Neuronal stem cell (in vitro differentiated cells): Measurements from ENCODE around the gene LINC01488.
A peak's percentile ranks its signal among the peaks of the same experiment; 100 is the strongest.

ENCODE experiments used
- DNase-seq: peaks from one replicate; pipeline ENCODE4 v3.0.0-alpha.2; 2013; ENCODE audit warnings: low spot score
- H2AFZ ChIP-seq: one replicate; pipeline ENCODE4 v1.6.1; 2013; ENCODE audit warnings: mild to moderate bottlenecking, low read length, inconsistent platforms
- H2AK5ac ChIP-seq: 2 replicates; pipeline ENCODE4 v1.6.1; 2013; ENCODE audit warnings: low read depth, mild to moderate bottlenecking, inconsistent platforms, low read length, moderate library complexity, mixed read lengths
- H2BK120ac ChIP-seq: 2 replicates; pipeline ENCODE4 v1.6.1; 2013; ENCODE audit warnings: low read depth, mild to moderate bottlenecking, inconsistent platforms, low read length, moderate library complexity, mixed read lengths
- H2BK12ac ChIP-seq: one replicate; pipeline ENCODE4 v1.6.1; 2013; ENCODE audit warnings: low read length, inconsistent platforms
- H2BK15ac ChIP-seq: 2 replicates; pipeline ENCODE4 v1.6.1; 2013; ENCODE audit warnings: mild to moderate bottlenecking, low read length, inconsistent platforms, mixed read lengths
- H2BK5ac ChIP-seq: one replicate; pipeline ENCODE4 v1.6.1; 2013; ENCODE audit warnings: inconsistent platforms, mild to moderate bottlenecking, low read length, moderate library complexity
- H3K14ac ChIP-seq: one replicate; pipeline ENCODE4 v1.6.1; 2013; ENCODE audit warnings: low read length, inconsistent platforms
- H3K18ac ChIP-seq: 2 replicates; pipeline ENCODE4 v1.6.1; 2013; ENCODE audit warnings: low read length, inconsistent platforms
- H3K23ac ChIP-seq: 2 replicates; pipeline ENCODE4 v1.6.1; 2013; ENCODE audit warnings: low read depth, mild to moderate bottlenecking, mixed read lengths, low read length, inconsistent platforms; ENCODE audit not compliant: poor library complexity
- H3K27ac ChIP-seq: replicated peaks from 3 replicates; pipeline ENCODE4 v1.5.1; 2013; ENCODE audit warnings: low read length, inconsistent platforms
- H3K27me3 ChIP-seq, 3 experiments: 2 replicates each; pipeline ENCODE4 v1.6.1; 2013; ENCODE audit warnings: low read length in 3 of 3, mild to moderate bottlenecking in 2 of 3, inconsistent platforms in 1 of 3, low read depth in 1 of 3, mixed read lengths in 1 of 3, moderate library complexity in 1 of 3; ENCODE audit not compliant: control insufficient read depth in 3 of 3, insufficient read depth in 3 of 3
- H3K36me3 ChIP-seq, 2 donors: replicated peaks in 1 of 2; 2 replicates each; pipeline ENCODE4 v1.6.1; 2013; ENCODE audit warnings: low read length in 2 of 2; ENCODE audit not compliant: control insufficient read depth in 2 of 2, insufficient read depth in 2 of 2
- H3K4ac ChIP-seq: 2 replicates; pipeline ENCODE4 v1.6.1; 2013; ENCODE audit warnings: inconsistent platforms, mild to moderate bottlenecking, low read length, moderate library complexity
- H3K4me1 ChIP-seq, 2 donors: 1 replicate in 1 of 2; 2 replicates in 1 of 2; pipeline ENCODE4 v1.6.1; 2013; ENCODE audit warnings: low read length in 2 of 2, low read depth in 1 of 2; ENCODE audit not compliant: control insufficient read depth in 2 of 2, insufficient read depth in 1 of 2
- H3K4me2 ChIP-seq: one replicate; pipeline ENCODE4 v1.6.1; 2013; ENCODE audit warnings: mild to moderate bottlenecking, low read length, inconsistent platforms; ENCODE audit not compliant: insufficient read depth, poor library complexity, severe bottlenecking
- H3K4me3 ChIP-seq, 2 donors: 2 replicates each; pipeline ENCODE4 v1.5.1; 2013; ENCODE audit warnings: low read length in 2 of 2, mild to moderate bottlenecking in 2 of 2, inconsistent platforms in 1 of 2, moderate library complexity in 1 of 2
- H3K79me1 ChIP-seq: one replicate; pipeline ENCODE4 v1.6.1; 2013; ENCODE audit warnings: low read depth, mild to moderate bottlenecking, inconsistent platforms, low read length, moderate library complexity
- H3K9ac ChIP-seq: one replicate; pipeline ENCODE4 v1.6.1; 2013; ENCODE audit warnings: mild to moderate bottlenecking, low read depth, low read length, inconsistent platforms; ENCODE audit not compliant: poor library complexity
- H3K9me3 ChIP-seq, 2 donors: replicated peaks in 1 of 2; 2 replicates each; pipeline versions ENCODE3 to v1.6.1; 2013; ENCODE audit warnings: low read length in 2 of 2, mild to moderate bottlenecking in 2 of 2, inconsistent platforms in 1 of 2, low read depth in 1 of 2, mixed read lengths in 1 of 2, moderate library complexity in 1 of 2; ENCODE audit not compliant: control insufficient read depth in 2 of 2, insufficient read depth in 1 of 2
- H4K8ac ChIP-seq: one replicate; pipeline ENCODE4 v1.6.1; 2013; ENCODE audit warnings: low read depth, mild to moderate bottlenecking, inconsistent platforms, low read length, moderate library complexity
- H4K91ac ChIP-seq: one replicate; pipeline ENCODE4 v1.6.1; 2013; ENCODE audit warnings: low read length, low read depth, mild to moderate bottlenecking, inconsistent platforms; ENCODE audit not compliant: poor library complexity
- WGBS, 2 donors: extraction: QIAGEN DNeasy Blood & Tissue Kit; methylation state at CpG; one replicate each; pipeline ENCODE4 v1.1.7; 2013; ENCODE audit warnings: missing lambda C conversion rate in 2 of 2, mixed read lengths in 1 of 2; ENCODE audit not compliant: insufficient read length in 2 of 2, insufficient replicate concordance in 1 of 2; ENCODE audit errors: extremely low coverage in 2 of 2; 5-methylcytosine and 5-hydroxymethylcytosine counted together

The LINC01488 gene

DNA sequence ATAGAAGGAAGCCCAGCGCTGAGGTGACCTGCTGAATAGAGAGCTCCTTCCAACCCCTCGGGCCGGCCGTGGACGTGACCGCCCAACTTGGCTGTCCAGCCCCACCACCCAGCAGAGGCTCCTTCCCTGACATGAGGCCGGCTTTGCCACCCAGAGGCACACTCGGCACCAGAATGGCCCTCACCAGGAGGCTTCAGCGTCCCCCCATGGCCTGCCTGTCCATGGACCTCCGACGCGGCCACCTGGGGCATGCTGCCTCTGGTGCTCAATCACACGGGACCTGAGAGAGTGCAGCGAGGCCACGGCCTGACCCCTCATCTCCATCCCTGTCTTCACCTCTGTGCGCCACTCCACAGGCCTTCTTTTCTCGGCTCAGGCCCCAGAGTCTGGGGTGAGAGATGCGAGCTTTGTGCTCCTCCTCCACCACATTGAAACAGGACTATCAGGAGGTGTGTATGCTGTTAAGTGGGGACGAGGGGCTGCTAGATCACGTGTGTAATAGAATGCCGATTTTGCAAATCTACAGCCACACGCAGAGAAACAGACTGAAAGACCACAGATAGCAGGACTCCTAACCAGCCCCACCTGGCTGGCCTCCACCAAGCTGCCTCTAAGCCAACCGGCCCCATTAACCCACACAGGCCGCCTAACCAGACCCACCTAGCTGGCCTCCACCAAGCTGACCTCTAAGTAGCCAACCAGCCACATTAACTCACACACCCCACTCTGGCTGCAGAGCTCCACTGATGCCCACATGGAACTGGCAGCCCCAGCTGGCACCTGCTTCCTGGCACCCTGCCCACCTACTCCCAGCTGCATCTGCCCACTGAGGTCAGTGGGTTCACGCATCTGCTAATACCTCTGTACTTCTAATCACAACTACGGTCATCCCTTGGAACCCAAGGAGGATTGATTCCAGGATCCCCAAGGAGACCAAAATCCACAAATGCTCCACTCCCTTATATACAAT is 20.7 kb downstream of the LINC01488 start:
- H3K18ac ChIP-seq = peak overlapping the region; percentile 89
- H2AFZ ChIP-seq = no peak overlapping the region
- H3K79me1 ChIP-seq = no peaks in the 10 kb centered on the region
- WGBS, 2 donors = no CpG with 5 or more reads among the region's 26 CpGs
- H2BK120ac ChIP-seq = peak overlapping the region; percentile 38
- no peak for DNase-seq
- peak overlapping the region; percentile 35 for H4K91ac ChIP-seq
- H3K4ac ChIP-seq = no peak overlapping the region
- peak overlapping the region; percentile 90 for H2BK15ac ChIP-seq
- no peak overlapping the region for H3K27ac ChIP-seq
- H3K14ac ChIP-seq = peak overlapping the region; percentile 4
- peak overlapping the region in 1 of 2 donors; percentile 18 for H3K4me3 ChIP-seq
- no peak overlapping the region for H3K23ac ChIP-seq
- H3K36me3 ChIP-seq = no peaks in the 10 kb centered on the region
- peak overlapping the region; percentile 47 for H2AK5ac ChIP-seq
- peaks cover 4 to 18% of the 10 kb centered on the region in 2 donors for H3K4me1 ChIP-seq
- H3K9ac ChIP-seq = no peak overlapping the region
- peaks cover 0 to 3% (median 0%) of the 10 kb centered on the region in 3 experiments for H3K27me3 ChIP-seq
- peak overlapping the region; percentile 91 for H2BK12ac ChIP-seq
- no peak overlapping the region for H3K4me2 ChIP-seq
- H2BK5ac ChIP-seq = peak overlapping the region; percentile 30
- H3K9me3 ChIP-seq = peaks cover 0 to 2% of the 10 kb centered on the region in 2 donors
- H4K8ac ChIP-seq = no peak overlapping the region

DNA sequence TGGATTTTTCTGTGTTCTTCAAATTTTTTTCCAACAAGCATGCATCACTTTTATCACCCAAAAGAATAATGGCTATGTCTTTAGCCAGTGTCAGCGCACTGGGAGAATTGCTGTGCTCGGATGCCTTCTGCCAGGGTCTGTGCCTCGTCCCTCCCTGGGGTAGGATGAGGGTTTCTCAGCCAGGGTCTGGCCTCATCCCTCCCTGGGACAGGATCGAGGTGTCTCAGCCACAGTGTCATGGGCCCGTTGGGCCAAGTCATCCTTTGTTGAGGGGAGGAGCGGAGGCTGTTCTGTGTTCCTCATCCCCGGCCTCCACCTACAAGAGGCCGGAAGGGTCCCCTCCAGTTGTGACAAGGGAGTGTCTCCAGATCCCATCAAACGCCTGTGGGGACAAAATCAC is 22.7 kb downstream of the LINC01488 start:
- Histone ChIP-seq H4K8ac (no peak overlapping the region), H2AFZ (no peak overlapping the region), H2BK5ac (no peak overlapping the region), H3K14ac (no peak overlapping the region), H3K4ac (no peak overlapping the region), H3K18ac (peak overlapping the region; percentile 33), H3K9me3 (peaks cover 0 to 2% of the 10 kb centered on the region in 2 donors), H3K79me1 (no peaks in the 10 kb centered on the region), H3K27me3 (peaks cover 0 to 3% (median 0%) of the 10 kb centered on the region in 3 experiments), H3K4me3 (no peak overlapping the region), H3K4me2 (no peak overlapping the region), H2BK15ac (no peak overlapping the region), H3K4me1 (peaks cover 0 to 9% of the 10 kb centered on the region in 2 donors), H4K91ac (no peak overlapping the region), H2BK120ac (no peak overlapping the region), H3K27ac (no peak overlapping the region), H3K36me3 (no peaks in the 10 kb centered on the region), H2BK12ac (no peak overlapping the region), H3K9ac (no peak overlapping the region), H3K23ac (no peak overlapping the region), H2AK5ac (no peak overlapping the region)
- DNase-seq = no peak
- no CpG with 5 or more reads among the region's 9 CpGs for WGBS, 2 donors

DNA sequence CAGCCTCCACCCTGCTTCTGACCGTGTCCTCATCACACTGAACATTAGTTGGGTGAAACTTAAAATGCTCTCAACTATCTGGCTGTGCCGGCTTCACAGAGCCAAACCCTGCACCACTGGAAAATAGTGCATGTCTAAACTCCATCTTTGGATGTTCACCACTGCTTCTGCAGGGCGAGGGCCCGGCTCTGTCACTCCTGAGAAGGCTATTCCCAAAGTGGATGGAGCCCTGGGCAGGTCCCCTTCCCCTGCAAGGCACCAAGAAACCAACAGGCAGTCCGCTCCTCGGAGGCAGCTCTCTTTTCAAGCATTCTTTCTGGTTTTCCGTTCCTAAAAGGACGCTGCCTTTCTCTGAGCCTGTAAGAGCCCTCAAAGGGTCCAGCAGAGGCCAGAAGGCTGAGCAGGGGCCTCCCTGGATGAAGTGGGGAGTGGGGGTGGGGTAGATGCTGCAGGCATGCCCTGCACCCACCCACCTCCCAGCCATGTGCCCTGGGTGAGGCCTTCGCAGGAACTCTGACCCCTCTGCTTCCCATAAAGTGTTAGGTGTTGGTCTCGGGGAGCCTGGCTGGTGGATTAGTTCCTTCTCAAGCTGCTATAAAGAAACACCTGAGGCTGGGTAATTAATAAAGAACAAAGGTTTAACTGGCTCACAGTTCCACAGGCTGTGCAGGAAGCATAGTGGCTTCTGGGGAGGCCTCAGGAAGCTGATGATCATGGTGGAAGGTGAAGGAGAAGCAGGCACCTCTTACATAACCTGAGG is 23.3 kb downstream of the LINC01488 start:
- H2AK5ac ChIP-seq = peak overlapping the region; percentile 1
- no peak overlapping the region for H3K4ac ChIP-seq
- no peak overlapping the region for H2BK5ac ChIP-seq
- no peak overlapping the region for H3K4me3 ChIP-seq
- peaks cover 0 to 3% (median 0%) of the 10 kb centered on the region in 3 experiments for H3K27me3 ChIP-seq
- no peak overlapping the region for H3K9ac ChIP-seq
- H3K36me3 ChIP-seq = no peaks in the 10 kb centered on the region
- H3K18ac ChIP-seq = peak overlapping the region; percentile 76
- H3K4me2 ChIP-seq = no peak overlapping the region
- H2BK12ac ChIP-seq = no peak overlapping the region
- no peak for DNase-seq
- no peak overlapping the region for H2AFZ ChIP-seq
- peak overlapping the region; percentile 64 for H2BK120ac ChIP-seq
- H3K79me1 ChIP-seq = no peaks in the 10 kb centered on the region
- peak overlapping the region; percentile 49 for H4K8ac ChIP-seq
- peaks cover 0 to 4% of the 10 kb centered on the region in 2 donors for H3K4me1 ChIP-seq
- peak overlapping the region; percentile 77 for H2BK15ac ChIP-seq
- no peak overlapping the region for H4K91ac ChIP-seq
- no peak overlapping the region for H3K23ac ChIP-seq
- no peak overlapping the region for H3K14ac ChIP-seq
- peaks cover 0 to 2% of the 10 kb centered on the region in 2 donors for H3K9me3 ChIP-seq
- H3K27ac ChIP-seq = no peak overlapping the region
- WGBS, 2 donors = no CpG with 5 or more reads among the region's 10 CpGs

DNA sequence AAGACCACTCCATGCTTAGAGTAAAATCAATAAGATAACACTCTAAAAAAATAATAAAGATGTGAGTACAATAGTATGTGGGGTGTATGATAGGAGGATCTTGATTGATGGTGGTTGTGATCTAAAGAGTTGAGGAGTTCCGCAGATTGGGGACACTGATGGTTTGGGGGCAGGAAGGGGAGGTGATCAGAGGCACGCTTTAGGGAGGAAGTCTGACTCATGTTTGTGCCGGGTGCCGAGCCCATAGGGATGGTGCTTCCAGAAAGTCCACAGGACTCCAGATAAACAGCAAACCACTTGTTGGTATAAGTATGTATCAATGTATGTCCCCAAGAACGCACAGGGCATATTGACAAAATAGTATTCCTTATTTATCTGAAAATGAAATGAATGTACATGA is 27.5 kb downstream of the LINC01488 start:
- Histone ChIP-seq H3K4me1 (peaks cover 0 to 6% of the 10 kb centered on the region in 2 donors), H3K27me3 (peaks cover 0 to 2% (median 0%) of the 10 kb centered on the region in 3 experiments), H2BK120ac (no peak overlapping the region), H3K18ac (no peak overlapping the region), H3K79me1 (no peaks in the 10 kb centered on the region), H3K9me3 (no peaks in the 10 kb centered on the region), H2AFZ (no peak overlapping the region), H2AK5ac (no peak overlapping the region), H3K27ac (no peak overlapping the region), H3K9ac (no peak overlapping the region), H2BK5ac (peak overlapping the region; percentile 57), H2BK12ac (no peak overlapping the region), H4K91ac (no peak overlapping the region), H3K23ac (no peak overlapping the region), H3K36me3 (no peaks in the 10 kb centered on the region), H4K8ac (no peak overlapping the region), H3K4me3 (no peak overlapping the region), H3K4ac (no peak overlapping the region), H3K4me2 (no peak overlapping the region), H3K14ac (no peak overlapping the region), H2BK15ac (no peak overlapping the region)
- no peak for DNase-seq
- no CpG with 5 or more reads among the region's 5 CpGs for WGBS, 2 donors
